DOHH2 (cell line): ENCODE data around the gene CYTH1.
A peak's percentile ranks its signal among the peaks of the same experiment; 100 is the strongest.

Experiments
- H3F3A ChIP-seq: fragments of 200-600 bp; sonication (generic), shearing (Covaris generic); 2 replicates; pipeline ENCODE4 v1.6.0; 2016; ENCODE audit warnings: antibody characterized with exemption, mild to moderate bottlenecking; ENCODE audit not compliant: control insufficient read depth, insufficient read depth
- H3K27ac ChIP-seq: fragments of 200-600 bp; sonication (generic); 2 replicates; pipeline ENCODE4 v1.5.1; 2014; ENCODE audit warnings: low read depth, mild to moderate bottlenecking, low read length, moderate library complexity
- H3K27me3 ChIP-seq: fragments of 200-600 bp; sonication (generic); 2 replicates; pipeline ENCODE4 v1.6.1; 2014; ENCODE audit warnings: mild to moderate bottlenecking, low read length, mixed read lengths; ENCODE audit not compliant: control insufficient read depth
- H3K36me3 ChIP-seq: fragments of 200-600 bp; sonication (generic); 2 replicates; pipeline ENCODE4 v1.6.1; 2014; ENCODE audit warnings: mild to moderate bottlenecking, low read length, moderate library complexity, mixed read lengths; ENCODE audit not compliant: control insufficient read depth
- H3K4me1 ChIP-seq: fragments of 200-600 bp; sonication (generic); 2 replicates; pipeline ENCODE4 v1.6.1; 2014; ENCODE audit warnings: mild to moderate bottlenecking, low read length, mixed read lengths; ENCODE audit not compliant: control insufficient read depth
- H3K4me2 ChIP-seq: fragments of 200-600 bp; sonication (generic); 2 replicates; pipeline ENCODE4 v1.6.0; 2014; ENCODE audit warnings: mild to moderate bottlenecking, low read length, moderate library complexity
- H3K4me3 ChIP-seq: fragments of 200-600 bp; sonication (generic); 2 replicates; pipeline ENCODE4 v1.5.1; 2014; ENCODE audit warnings: mild to moderate bottlenecking, low read length, mixed read lengths
- H3K79me2 ChIP-seq: fragments of 200-600 bp; sonication (generic); 2 replicates; pipeline ENCODE4 v1.6.1; 2014; ENCODE audit warnings: mild to moderate bottlenecking, low read length, mixed read lengths; ENCODE audit not compliant: control insufficient read depth
- H3K9me2 ChIP-seq: fragments of 200-600 bp; sonication (generic); replicated peaks from 2 replicates; pipeline ENCODE4 v1.6.1; 2014; ENCODE audit warnings: mild to moderate bottlenecking, low read length, mixed read lengths; ENCODE audit not compliant: control insufficient read depth
- H3K9me3 ChIP-seq: fragments of 200-600 bp; sonication (generic); 2 replicates; pipeline ENCODE4 v1.6.1; 2014; ENCODE audit warnings: antibody characterized with exemption, low read length, mixed read lengths; ENCODE audit not compliant: control insufficient read depth, insufficient read depth
- H4K20me1 ChIP-seq: fragments of 200-600 bp; sonication (generic); 2 replicates; pipeline ENCODE4 v1.6.0; 2014; ENCODE audit warnings: low read depth, mild to moderate bottlenecking, antibody characterized with exemption, low read length, moderate library complexity; ENCODE audit not compliant: control insufficient read depth, insufficient read depth
- CTCF ChIP-seq: fragments of 200-600 bp; sonication (generic); IDR thresholded peaks from one replicate; pipeline ENCODE4 v1.5.1; 2014; ENCODE audit warnings: antibody characterized with exemption, mild to moderate bottlenecking, low read depth, low read length; ENCODE audit not compliant: poor library complexity, severe bottlenecking
- EZH2phosphoT487 ChIP-seq: fragments of 200-600 bp; sonication (generic); IDR thresholded peaks from 2 replicates; pipeline ENCODE4 v1.6.1; 2017; ENCODE audit warnings: borderline replicate concordance, mild to moderate bottlenecking, antibody characterized with exemption, low read length, moderate library complexity, mixed read lengths

CYTH1 gene

GRCh38 chr17:78715000-78715771 lies 66.9 kb downstream of the CYTH1 start:
- Histone ChIP-seq H3K4me3 (peak overlapping the region; percentile 68), H3K79me2 (peaks cover 98% of the 10 kb centered on the region), H3K36me3 (peaks cover 20% of the 10 kb centered on the region), H4K20me1 (peaks cover 14% of the 10 kb centered on the region), H3K27ac (peak overlapping the region; percentile 52), H3K9me3 (no peaks in the 10 kb centered on the region), H3K4me2 (peak overlapping the region; percentile 87), H3K9me2 (no peaks in the 10 kb centered on the region), H3K27me3 (no peaks in the 10 kb centered on the region), H3K4me1 (peaks cover 97% of the 10 kb centered on the region), H3F3A (peaks cover 19% of the 10 kb centered on the region)
- no peak for TF ChIP-seq CTCF
- TF ChIP-seq EZH2phosphoT487: no peak

- no peaks in the 10 kb centered on the region for H3K9me2 ChIP-seq
- peaks cover 24% of the 10 kb centered on the region for H3K36me3 ChIP-seq
- H3K4me3 ChIP-seq: peak overlapping the region; percentile 68
- peaks cover 10% of the 10 kb centered on the region for H4K20me1 ChIP-seq
- peaks cover 98% of the 10 kb centered on the region for H3K79me2 ChIP-seq
- no peaks in the 10 kb centered on the region for H3K27me3 ChIP-seq
- no peaks in the 10 kb centered on the region for H3K9me3 ChIP-seq
- peaks cover 21% of the 10 kb centered on the region for H3F3A ChIP-seq
- peak overlapping the region; percentile 87 for H3K4me2 ChIP-seq
- peak overlapping the region; percentile 52 for H3K27ac ChIP-seq
- peaks cover 97% of the 10 kb centered on the region for H3K4me1 ChIP-seq
- TF ChIP-seq EZH2phosphoT487: no peak
- no peak for TF ChIP-seq CTCF
These were observed 67.5 kb downstream of the CYTH1 start for GRCh38 chr17:78714534-78714933.

- Histone ChIP-seq H3F3A (peaks cover 26% of the 10 kb centered on the region), H3K27ac (peak overlapping the region; percentile 22; the same call in 1 of the 2 replicates), H3K9me3 (no peaks in the 10 kb centered on the region), H4K20me1 (no peaks in the 10 kb centered on the region), H3K9me2 (no peaks in the 10 kb centered on the region), H3K36me3 (peaks cover 37% of the 10 kb centered on the region), H3K4me2 (no peak overlapping the region), H3K4me3 (no peak overlapping the region), H3K4me1 (peaks cover 97% of the 10 kb centered on the region), H3K79me2 (peaks cover 89% of the 10 kb centered on the region), H3K27me3 (no peaks in the 10 kb centered on the region)
- no peak for TF ChIP-seq EZH2phosphoT487
- TF ChIP-seq CTCF: no peak
These were observed 70.0 kb downstream of the CYTH1 start for GRCh38 chr17:78712043-78712442.
